Measurements from ENCODE around the gene CHID1.

GRCh38 chr11:905952-906351, 4.7 kb downstream of the CHID1 start:
- TF ChIP-seq POLR2A (IDR thresholded peaks at IDR 0.05) (no peak), EP300 (IDR thresholded peaks at IDR 0.05) (no peak), POLR2AphosphoS5 (IDR thresholded peaks at IDR 0.05) (no peak)
- TF ChIP-seq, protein P1, sequence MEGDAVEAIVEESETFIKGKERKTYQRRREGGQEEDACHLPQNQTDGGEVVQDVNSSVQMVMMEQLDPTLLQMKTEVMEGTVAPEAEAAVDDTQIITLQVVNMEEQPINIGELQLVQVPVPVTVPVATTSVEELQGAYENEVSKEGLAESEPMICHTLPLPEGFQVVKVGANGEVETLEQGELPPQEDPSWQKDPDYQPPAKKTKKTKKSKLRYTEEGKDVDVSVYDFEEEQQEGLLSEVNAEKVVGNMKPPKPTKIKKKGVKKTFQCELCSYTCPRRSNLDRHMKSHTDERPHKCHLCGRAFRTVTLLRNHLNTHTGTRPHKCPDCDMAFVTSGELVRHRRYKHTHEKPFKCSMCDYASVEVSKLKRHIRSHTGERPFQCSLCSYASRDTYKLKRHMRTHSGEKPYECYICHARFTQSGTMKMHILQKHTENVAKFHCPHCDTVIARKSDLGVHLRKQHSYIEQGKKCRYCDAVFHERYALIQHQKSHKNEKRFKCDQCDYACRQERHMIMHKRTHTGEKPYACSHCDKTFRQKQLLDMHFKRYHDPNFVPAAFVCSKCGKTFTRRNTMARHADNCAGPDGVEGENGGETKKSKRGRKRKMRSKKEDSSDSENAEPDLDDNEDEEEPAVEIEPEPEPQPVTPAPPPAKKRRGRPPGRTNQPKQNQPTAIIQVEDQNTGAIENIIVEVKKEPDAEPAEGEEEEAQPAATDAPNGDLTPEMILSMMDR (IDR thresholded peaks at IDR 0.05): no peak

Data from stomach (tissue), 4 donors.